GM12864 (cell line): ENCODE results near the gene SAE1.
A peak's percentile ranks its signal among the peaks of the same experiment; 100 is the strongest.

Experiments used
- DNase-seq: peaks from one replicate; pipeline ENCODE4 v3.0.0-alpha.2; 2011; ENCODE audit warnings: low read depth
- H3K4me3 ChIP-seq: 2 replicates; pipeline ENCODE4 v1.5.1; 2011; ENCODE audit warnings: mild to moderate bottlenecking, low read depth, low read length, control low read depth
- TF ChIP-seq, protein P1 (sequence below): IDR thresholded peaks from 2 replicates; pipeline ENCODE4 v1.5.1; 2011; ENCODE audit warnings: low read depth, mild to moderate bottlenecking, moderate library complexity, low read length, control low read depth, inconsistent platforms; ENCODE audit errors: missing control alignments

The SAE1 gene

DNA sequence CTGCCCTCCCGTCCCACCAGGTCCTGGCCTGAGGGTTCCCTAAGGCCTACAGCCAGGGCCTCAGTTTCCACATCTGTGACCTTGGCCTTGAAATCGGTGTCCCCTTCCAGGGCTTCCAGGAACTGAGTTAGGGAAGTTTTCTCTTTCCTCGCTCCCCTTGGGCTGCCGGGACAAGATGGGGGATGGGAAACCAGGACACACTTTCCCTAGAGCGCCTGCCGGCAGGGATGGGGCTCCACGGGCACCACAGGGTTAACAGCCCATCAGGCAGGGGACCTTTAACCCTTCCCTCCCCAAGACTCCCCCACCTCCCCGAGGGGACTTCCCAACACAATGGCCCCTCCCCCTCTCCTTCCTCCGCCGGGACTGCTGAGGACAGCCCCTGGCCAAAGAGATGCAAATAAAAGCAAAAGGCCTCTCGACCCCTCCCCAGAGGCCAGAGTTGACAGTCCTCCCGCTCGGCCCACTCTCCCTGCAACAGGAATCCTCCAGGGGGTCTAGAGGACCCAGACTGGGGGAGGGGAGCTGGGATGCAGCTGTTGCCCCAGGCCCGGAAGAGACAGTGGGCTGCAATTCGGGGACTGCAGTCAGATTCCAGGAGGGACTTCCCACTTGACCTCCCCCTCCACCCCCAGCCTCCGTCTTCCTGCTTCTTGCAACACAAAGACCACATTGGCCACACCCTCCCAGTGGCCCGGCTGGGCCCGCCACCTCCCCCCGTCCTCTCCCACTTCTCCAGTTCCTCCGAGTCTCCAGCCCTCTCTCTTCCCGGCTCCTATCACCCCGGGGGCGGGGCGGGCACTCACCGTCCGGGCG is 96.9 kb downstream of the SAE1 start:
- no peak for DNase-seq
- H3K4me3 ChIP-seq = peak overlapping the region; percentile 71
- TF ChIP-seq, protein P1, sequence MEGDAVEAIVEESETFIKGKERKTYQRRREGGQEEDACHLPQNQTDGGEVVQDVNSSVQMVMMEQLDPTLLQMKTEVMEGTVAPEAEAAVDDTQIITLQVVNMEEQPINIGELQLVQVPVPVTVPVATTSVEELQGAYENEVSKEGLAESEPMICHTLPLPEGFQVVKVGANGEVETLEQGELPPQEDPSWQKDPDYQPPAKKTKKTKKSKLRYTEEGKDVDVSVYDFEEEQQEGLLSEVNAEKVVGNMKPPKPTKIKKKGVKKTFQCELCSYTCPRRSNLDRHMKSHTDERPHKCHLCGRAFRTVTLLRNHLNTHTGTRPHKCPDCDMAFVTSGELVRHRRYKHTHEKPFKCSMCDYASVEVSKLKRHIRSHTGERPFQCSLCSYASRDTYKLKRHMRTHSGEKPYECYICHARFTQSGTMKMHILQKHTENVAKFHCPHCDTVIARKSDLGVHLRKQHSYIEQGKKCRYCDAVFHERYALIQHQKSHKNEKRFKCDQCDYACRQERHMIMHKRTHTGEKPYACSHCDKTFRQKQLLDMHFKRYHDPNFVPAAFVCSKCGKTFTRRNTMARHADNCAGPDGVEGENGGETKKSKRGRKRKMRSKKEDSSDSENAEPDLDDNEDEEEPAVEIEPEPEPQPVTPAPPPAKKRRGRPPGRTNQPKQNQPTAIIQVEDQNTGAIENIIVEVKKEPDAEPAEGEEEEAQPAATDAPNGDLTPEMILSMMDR = no peak

DNA sequence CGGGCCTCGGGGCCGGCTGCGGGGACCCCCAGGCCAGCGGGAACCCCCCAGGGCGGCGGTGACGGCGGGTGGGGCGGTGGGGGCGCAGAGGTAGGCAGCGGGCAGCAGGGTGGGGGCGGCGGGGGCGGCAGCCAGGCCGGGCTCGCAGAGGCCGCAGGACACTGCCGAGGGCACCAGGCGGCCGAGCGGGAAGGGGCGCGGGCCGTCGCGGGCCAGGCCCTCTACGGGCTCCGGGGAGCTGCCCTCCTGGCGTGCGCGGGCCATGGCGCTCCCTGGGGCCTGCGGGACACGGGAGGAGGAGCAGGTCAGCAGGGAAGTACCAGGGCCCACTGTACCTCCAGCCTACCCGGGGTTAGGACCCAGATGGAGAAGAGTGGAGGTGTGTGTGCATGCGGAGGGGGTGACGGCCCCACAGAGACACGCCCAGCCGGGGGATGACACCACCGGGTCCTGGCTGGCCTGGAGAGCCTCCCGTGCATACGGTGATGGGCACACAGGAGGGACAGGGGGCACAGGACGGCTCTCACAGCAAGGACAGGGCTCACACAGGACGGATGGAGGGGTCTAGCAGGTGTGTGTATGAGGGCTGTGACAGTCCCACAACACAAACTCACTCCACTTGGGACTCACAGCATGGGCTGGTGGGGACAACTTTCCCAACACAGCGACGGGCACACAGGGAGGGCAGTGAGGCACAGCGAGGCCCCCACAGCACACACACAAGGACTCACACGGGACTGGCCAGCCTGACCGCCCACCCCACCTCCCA is 97.7 kb downstream of the SAE1 start:
- DNase-seq = no peak
- TF ChIP-seq, protein P1 = no peak
- H3K4me3 ChIP-seq = peak overlapping the region; percentile 71

DNA sequence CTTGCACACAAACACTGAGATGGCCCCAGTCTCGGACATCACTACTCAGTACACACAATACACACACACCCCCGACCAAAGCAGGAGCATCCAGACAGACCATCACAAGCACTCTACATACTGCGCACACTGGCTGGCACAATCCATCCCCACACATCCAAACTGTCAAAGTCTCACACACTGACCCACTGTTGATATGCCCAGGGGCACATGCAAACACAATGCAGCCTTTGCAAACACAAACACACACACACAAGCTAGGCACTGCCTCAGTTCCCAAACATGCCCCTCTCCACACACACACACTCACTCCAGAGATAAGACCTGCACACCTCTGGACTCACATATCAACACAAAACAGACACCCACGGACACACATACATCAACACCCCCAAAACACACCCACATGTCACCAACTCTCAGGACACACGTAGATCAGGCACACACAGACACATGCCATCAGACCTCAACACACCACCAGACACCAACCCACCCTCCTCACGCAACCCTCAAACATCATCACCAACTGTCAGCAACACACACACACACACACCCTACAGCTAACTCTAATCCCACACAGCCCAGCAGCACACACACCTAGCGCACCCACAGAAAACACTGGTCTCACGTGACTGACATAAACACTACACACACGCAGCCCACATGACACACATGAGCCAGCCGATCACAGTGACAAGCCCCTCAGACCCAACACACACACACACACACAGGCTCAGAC is 98.5 kb downstream of the SAE1 start:
- DNase-seq = no peak
- TF ChIP-seq, protein P1 = no peak
- peak overlapping the region; percentile 71 for H3K4me3 ChIP-seq

GRCh38 chr19:47229676-47230053 is 99.0 kb downstream of the SAE1 start:
- no peak for DNase-seq
- H3K4me3 ChIP-seq = peak overlapping the region; percentile 71
- TF ChIP-seq, protein P1 = no peak

GRCh38 chr19:47230054-47230920 is 99.7 kb downstream of the SAE1 start:
- peak overlapping the region; percentile 71 for H3K4me3 ChIP-seq
- TF ChIP-seq, protein P1 = peak; percentile 76
- no peak for DNase-seq

- no peak for DNase-seq
- TF ChIP-seq, protein P1 = no peak
- peak within 1 kb of the TSS; percentile 71 for H3K4me3 ChIP-seq
Measured at GRCh38 chr19:47230921-47231214, 100.2 kb downstream of the SAE1 start, which contains the start of gene BBC3. Gene BBC3, minus strand, starts transcription at chr19:47231199. Its CDS starts 2,768 bp downstream, at chr19:47228431.
